Mononuclear cell (primary cell): ENCODE data around the gene NOC2L. TPM values are rescaled to one million over a fixed set of nuclear protein-coding genes. Genes with fewer than 3 reads are reported as not detected.
"Not testable (repeated sequence)": the region's sequence is repeated elsewhere in the genome, so short reads cannot be mapped to it uniquely, and the experiment has no call there.

ENCODE experiments used
- H3K27me3 ChIP-seq: 2 replicates; pipeline ENCODE4 v1.6.0; 2011; ENCODE audit warnings: low read length, control low read depth; ENCODE audit not compliant: insufficient read depth
- H3K4me1 ChIP-seq: 2 replicates; pipeline ENCODE4 v1.5.1; 2011; ENCODE audit warnings: mild to moderate bottlenecking, low read length, control low read depth; ENCODE audit not compliant: insufficient read depth
- H3K4me3 ChIP-seq: 2 replicates; pipeline ENCODE4 v1.5.1; 2011; ENCODE audit warnings: mild to moderate bottlenecking, low read length, moderate library complexity
- H3K9me3 ChIP-seq: 2 replicates; pipeline ENCODE4 v1.5.1; 2011; ENCODE audit warnings: low read depth, mild to moderate bottlenecking, control low read depth, low read length
- total RNA-seq: library from RNA; depleted of rRNA; stranded (reverse); fragments of >200 nt; gene quantifications from one replicate; pipeline ENCODE4 v1.2.3, GENCODE V29; 2012

The NOC2L gene
- total RNA-seq, 1 donor, result 27.2 TPM

GRCh38 chr1:981955-982558 is 23.0 kb upstream of the NOC2L start, which contains the start of gene PERM1:
PERM1 (minus strand) TSS chr1:982093; CDS start chr1:981029, 1,064 bp downstream.
- H3K4me1 ChIP-seq, result no peaks in the 10 kb centered on the region
- no peaks in the 10 kb centered on the region for H3K9me3 ChIP-seq
- no peak within 1 kb of the TSS for H3K4me3 ChIP-seq
- no peaks in the 10 kb centered on the region for H3K27me3 ChIP-seq

- Histone ChIP-seq H3K27me3 (no peaks in the 10 kb centered on the region), H3K9me3 (no peaks in the 10 kb centered on the region), H3K4me3 (no peak overlapping the region), H3K4me1 (no peaks in the 10 kb centered on the region)
These were observed 22.5 kb upstream of the NOC2L start for GRCh38 chr1:981491-981954.

DNA sequence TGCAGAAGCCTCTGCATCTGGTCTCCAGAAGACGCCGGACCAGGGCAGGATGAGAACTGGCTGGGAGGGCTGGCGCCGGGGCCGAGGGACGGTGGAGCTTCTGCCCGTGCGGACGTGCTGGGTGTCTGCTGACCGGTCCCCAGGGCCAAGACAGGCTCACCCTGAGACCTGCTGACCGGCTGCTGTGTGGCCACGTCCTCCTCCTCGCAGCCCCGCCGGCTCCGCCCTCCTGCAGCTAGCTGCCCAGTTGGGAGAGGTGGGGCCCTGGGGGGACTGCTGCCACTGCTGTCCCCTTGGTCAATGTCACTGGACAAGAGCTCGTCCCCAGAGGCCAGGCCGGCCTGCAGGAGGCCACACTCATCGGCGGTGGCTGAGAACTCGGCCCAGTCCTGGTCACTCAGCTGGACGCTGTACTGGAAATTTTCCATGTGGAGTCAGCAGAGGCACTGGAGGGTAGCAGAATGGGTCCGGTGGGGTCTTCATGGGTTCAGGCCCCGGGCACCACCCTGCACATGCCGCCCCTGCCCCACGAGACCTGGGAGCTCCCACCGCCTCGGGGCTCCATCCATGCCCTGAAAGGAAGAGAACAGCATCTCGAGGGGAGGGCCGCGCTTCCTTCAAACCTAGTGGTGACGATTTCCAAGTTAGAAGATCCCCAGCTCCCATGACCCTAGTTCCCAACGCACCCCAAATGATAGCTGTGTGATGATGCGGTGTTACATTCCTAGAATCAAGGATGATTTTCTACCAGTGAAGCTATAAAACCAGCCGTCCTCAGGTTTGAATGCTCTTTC is 21.7 kb upstream of the NOC2L start:
- Histone ChIP-seq H3K9me3 (no peaks in the 10 kb centered on the region), H3K4me3 (no peak overlapping the region), H3K27me3 (no peaks in the 10 kb centered on the region), H3K4me1 (peaks cover 6% of the 10 kb centered on the region)

- H3K9me3 ChIP-seq, result no peaks in the 10 kb centered on the region
- no peaks in the 10 kb centered on the region for H3K27me3 ChIP-seq
- peaks cover 7% of the 10 kb centered on the region for H3K4me1 ChIP-seq
- no peak overlapping the region for H3K4me3 ChIP-seq
These were observed 21.1 kb upstream of the NOC2L start for GRCh38 chr1:980137-980571.

- Histone ChIP-seq H3K4me1 (peaks cover 7% of the 10 kb centered on the region), H3K27me3 (no peaks in the 10 kb centered on the region), H3K4me3 (no peak overlapping the region), H3K9me3 (no peaks in the 10 kb centered on the region)
These were observed 20.7 kb upstream of the NOC2L start for GRCh38 chr1:979744-980072.

DNA sequence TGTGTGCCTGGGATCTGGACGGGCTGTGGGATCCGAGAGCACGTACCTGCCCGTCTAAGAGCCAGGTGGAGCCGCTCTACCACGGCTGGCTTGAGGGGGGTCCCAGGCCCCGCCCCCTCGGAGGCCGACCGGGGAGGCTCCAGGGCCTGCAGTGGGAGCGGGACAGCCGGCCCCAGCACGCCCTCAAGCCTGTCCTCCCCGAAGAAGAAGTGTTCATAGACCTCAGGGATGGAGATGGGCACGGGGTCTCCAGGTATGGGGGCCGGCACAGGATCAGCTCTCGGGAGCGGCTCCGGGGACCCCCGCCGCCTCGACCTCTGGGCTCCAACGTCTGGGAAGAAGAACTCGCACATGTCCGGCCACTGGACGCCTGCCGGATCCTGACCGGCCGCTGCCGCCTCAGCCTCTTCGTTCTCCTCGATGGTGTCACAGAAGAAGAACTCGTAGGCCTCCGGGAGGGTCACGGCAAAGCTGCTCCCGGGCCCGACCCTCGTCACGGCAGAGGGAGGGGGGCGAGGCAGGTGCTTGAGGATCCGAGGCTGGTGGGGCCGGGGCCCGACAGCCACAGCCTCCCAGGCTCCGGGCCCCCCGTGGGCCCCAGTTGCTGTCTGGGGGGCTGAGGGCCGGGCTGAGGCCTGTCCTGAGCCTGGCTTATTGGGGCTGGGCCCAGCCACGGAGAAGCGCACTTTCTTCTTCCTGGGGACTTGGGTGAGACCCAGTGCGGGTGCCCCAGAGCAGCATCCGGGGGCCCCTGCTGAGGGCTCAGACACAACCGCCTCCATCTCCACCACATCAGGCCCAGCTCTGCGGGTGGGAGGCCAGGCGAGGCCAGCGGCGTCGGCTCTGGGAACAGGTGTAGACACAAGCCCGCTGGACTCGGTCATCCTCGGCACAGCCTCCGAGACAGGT is 20.0 kb upstream of the NOC2L start:
- H3K4me1 ChIP-seq, result peaks cover 7% of the 10 kb centered on the region
- no peaks in the 10 kb centered on the region for H3K9me3 ChIP-seq
- no peak overlapping the region for H3K4me3 ChIP-seq
- no peaks in the 10 kb centered on the region for H3K27me3 ChIP-seq

DNA sequence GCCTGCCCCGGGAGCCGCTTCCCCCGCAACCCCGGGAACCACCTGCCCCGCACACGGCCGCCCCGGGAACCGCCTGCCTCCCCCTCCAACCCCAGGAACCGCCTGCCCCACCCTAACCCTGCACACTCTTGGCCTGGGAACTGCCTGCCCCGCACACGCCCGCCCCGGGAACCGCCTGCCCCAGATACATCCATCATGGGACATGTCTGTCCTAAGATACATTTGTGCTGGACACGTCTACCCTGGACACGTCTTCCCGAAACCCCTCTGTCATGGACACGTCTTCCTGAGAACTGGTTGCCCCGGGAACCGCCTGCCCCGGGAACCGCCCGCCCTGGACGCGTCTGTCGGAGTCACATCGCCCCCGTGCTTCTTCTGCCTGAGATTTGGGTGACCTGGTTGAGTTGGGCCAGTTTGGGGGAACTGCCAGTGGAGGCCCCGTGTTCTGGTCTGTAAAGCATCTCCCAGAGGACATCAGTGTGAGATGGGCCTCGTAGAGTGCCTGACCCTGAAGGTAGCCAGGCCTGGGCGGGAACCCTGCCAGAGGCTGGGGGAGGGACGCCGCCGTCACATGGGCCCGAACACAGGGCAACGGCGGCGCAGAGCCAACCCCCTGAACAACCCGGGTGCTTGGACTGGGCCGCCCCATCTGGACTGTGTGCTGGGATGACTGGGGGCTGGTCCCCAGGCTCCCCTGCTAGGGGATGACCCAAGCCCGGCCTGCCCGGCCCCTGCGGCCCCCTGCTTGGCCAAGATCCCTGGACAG is 19.2 kb upstream of the NOC2L start:
- H3K27me3 ChIP-seq, result no peaks in the 10 kb centered on the region
- no peaks in the 10 kb centered on the region for H3K9me3 ChIP-seq

GRCh38 chr1:976791-977190 is 17.7 kb upstream of the NOC2L start:
- H3K9me3 ChIP-seq, H3K4me1 ChIP-seq, H3K27me3 ChIP-seq, H3K4me3 ChIP-seq: not testable (repeated sequence)

More for the DNA sequence above, 19.2 kb upstream of the NOC2L start:
- Histone ChIP-seq H3K4me1 (peaks cover 7% of the 10 kb centered on the region), H3K4me3 (no peak overlapping the region)

DNA sequence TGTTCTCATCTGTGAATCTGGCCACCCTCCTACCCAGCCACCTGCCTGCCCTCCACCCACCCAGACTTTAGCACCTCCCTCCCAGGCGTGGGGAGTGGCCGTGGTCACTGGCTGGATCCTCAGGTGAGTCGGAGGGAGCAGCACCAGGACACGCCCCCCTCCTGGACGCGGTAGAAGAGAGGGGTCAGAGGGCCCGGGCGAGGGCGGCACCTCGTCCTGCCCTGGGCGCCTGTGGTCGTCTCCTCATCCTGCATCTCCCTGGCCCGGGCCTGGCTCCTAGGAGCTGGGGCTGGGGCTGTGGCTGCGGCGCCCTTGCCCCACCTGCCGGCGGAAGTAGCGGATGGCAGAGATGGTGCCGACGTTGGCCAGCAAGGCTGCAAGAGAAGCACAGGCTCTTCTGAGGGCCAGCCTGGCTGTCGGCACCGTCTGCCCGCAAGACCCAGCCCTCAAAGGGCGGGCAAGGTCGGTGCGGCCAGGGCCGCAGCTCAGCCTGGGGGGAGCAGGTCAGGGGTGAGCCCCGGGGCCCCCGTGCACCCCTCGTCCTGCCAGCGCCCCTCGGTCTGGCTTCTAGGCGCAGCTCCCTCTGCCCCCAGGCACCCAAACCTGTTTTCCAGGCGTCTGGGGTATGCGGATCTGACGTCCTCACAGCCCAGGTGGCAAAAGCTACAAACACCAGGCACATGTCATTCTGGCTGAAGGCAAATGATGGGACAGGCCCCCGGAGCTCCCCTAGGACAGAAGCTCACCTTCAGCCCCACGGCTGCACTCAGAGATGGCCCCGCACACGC is 17.0 kb upstream of the NOC2L start:
- Histone ChIP-seq H3K4me3 (no peak overlapping the region), H3K27me3 (peaks cover 3% of the 10 kb centered on the region)

DNA sequence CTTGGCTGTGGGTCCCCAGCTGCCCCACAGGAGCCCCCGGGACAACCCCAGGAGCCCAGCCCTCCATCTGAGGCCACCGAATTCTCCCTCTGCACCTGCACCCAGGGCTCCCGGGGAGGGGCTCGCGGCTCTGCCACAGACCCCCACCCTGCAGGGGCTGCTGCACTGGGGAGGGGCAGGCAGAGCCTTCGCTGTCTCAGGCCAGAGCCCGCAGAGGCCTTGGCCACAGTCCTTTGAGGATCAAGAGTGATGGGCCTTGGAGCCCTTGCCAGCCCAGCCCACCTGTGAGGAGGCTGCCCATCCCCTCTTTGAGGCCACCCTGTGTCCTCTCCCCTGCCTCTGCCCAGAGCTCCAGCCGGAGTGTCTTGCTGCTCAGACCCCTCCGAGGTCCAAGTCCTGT is 16.3 kb upstream of the NOC2L start:
- peaks cover 7% of the 10 kb centered on the region for H3K4me1 ChIP-seq
- no peak overlapping the region for H3K4me3 ChIP-seq
- H3K9me3 ChIP-seq, result no peaks in the 10 kb centered on the region
- H3K27me3 ChIP-seq, result peaks cover 3% of the 10 kb centered on the region

More for the DNA sequence above, 17.0 kb upstream of the NOC2L start:
- Histone ChIP-seq H3K4me1 (peaks cover 7% of the 10 kb centered on the region), H3K9me3 (no peaks in the 10 kb centered on the region)

DNA sequence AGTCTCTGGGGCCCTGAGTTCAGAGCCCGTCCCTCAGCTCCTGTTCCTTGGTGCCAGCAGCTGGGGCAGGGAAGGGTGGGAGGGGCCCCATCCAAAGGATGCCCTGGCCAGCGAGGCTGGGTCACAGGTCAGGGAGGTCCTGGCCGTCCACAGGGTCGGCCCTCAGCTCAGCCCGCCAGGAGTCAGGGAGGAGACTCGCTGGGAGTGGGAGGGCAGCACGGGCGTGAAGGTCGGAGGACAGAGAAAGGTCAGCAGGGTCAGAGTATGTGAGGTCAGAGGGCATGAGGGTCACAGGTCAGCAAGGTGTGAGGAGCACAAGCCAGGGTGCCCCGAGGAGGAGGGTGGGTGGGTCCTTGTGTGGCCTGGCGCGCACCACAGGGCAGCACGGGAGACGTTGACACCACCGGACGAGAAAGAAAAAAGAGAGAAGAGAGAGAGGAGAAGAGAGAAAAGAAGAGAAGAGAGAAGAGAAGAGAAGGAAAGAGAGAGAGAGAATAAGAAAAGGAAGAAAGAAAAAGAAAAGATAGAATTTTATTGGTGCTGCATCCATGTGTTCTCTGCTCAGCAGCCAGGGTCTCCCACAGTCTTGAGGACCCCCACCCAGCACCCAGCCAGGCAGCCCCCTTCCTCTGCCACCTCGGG is 15.8 kb upstream of the NOC2L start:
- H3K4me1 ChIP-seq, result peaks cover 7% of the 10 kb centered on the region
- H3K27me3 ChIP-seq, result peaks cover 3% of the 10 kb centered on the region
- H3K4me3 ChIP-seq, result no peak overlapping the region
- H3K9me3 ChIP-seq, result no peaks in the 10 kb centered on the region

- Histone ChIP-seq H3K27me3 (peaks cover 6% of the 10 kb centered on the region), H3K4me1 (peaks cover 7% of the 10 kb centered on the region), H3K9me3 (no peaks in the 10 kb centered on the region), H3K4me3 (no peak overlapping the region)
These were observed 15.2 kb upstream of the NOC2L start for GRCh38 chr1:974293-974640.

DNA sequence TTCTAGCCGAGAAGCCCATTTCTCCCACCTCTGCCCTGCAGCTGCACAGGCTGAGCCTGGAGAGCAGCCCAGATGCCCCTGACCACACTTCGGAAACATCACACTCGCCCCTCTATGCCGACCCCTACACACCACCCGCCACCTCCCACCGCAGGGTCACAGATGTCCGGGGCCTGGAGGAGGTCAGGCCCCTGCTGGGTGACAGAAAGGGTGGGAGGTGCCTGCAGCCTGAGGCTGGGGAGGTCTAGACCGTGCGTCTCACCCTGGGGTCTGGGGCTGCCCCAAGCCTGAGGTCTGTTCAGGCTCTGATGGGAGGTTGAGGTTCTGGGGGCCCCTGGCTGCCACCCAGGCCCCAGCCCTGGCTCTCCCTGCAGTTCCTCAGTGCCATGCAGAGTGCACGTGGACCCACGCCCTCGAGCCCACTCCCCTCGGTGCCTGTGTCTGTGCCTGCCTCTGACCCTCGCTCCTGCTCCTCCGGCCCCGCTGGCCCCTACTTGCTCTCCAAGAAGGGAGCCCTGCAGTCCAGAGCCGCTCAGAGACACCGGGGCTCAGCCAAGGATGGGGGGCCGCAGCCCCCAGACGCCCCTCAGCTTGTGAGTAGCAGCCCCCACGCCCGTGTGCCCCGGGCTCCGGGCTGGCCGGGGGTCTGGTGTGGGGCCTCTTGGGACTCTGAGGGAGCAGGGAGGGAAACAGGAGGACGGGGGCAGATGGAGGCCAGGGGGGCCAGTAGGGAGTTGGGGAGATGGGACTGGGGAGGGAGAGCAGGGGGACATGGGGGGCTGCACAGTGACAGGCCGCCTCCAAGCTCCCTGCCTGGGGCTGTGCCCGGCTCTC is 14.6 kb upstream of the NOC2L start:
- H3K9me3 ChIP-seq, result no peaks in the 10 kb centered on the region
- no peak overlapping the region for H3K4me3 ChIP-seq
- H3K27me3 ChIP-seq, result peaks cover 6% of the 10 kb centered on the region
- peaks cover 7% of the 10 kb centered on the region for H3K4me1 ChIP-seq
